ENCODE results near the gene SUPT6H. TPM values are rescaled to one million over a fixed set of nuclear protein-coding genes. Genes with fewer than 3 reads are reported as not detected.

The SUPT6H gene
- total and polyA plus RNA-seq, 9 of the 15 experiments (the other 6 are each of a cell fraction or from before 2014, with no cell fraction given), result 1.7 to 77.7 (median 49.2) TPM

DNA sequence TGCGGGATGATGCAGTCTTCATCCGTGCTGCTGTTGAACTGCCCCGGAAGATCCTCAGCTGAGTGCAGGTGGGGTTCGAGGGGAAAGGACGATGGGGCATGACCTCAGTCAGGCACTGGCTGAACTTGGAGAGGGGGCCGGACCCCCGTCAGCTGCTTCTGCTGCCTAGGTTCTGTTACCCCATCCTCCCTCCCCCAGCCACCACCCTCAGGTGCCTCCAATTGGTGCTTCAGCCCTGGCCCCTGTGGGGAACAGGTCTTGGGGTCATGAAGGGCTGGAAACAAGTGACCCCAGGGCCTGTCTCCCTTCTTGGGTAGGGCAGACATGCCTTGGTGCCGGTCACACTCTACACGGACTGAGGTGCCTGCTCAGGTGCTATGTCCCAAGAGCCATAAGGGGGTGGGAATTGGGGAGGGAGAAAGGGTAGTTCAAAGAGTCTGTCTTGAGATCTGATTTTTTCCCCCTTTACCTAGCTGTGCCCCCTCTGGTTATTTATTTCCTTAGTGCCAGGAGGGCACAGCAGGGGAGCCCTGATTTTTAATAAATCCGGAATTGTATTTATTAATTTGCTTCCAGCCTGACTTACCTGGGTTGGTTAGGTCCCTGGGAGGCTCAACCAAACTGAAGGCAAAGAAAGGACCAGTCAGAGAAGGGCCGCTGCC, 87.6 kb downstream of the SUPT6H start:
- ChIA-PET CTCF (ENCODE audit: low intra/inter-chr PET ratio) (interaction anchor here (1.1 to 6.8 kb wide), 6 partner anchors 14 to 153 kb away, joined by 3 to 117 read pairs (median 6); partner anchors contain the start of genes DHRS13, NEK8 and TLCD1), POLR2A (interaction anchor here (0.6 to 17.4 kb wide), 18 partner anchors 9 to 202 kb away, joined by 3 to 367 read pairs (median 4); partner anchors contain the start of genes NEK8, PHF12, RPL23A and TLCD1)
- Histone ChIP-seq H3K9ac (ENCODE audit: insufficient read depth in 1 of 2, low read depth in 2 of 2, low read length in 2 of 2) (peak overlapping the region in 1 of 2 experiments; percentile 37; a peak in 1 of 4 replicates), H4K20me1 (replicated peaks; ENCODE audit: control insufficient read depth, insufficient read depth, low read length) (peaks cover 24% of the 10 kb centered on the region), H3K79me2 (ENCODE audit: control insufficient read depth, insufficient read depth, low read length) (peaks cover 54% of the 10 kb centered on the region), H3K27me3 (ENCODE audit: control insufficient read depth in 2 of 2, insufficient read depth in 2 of 2, low read length in 2 of 2) (no peaks in the 10 kb centered on the region), H3K4me3 (no peak overlapping the region), H3K27ac (ENCODE audit: extremely low read depth, low read depth, low read length) (no peak overlapping the region), H2AFZ (ENCODE audit: low read depth, low read length) (no peak overlapping the region), H3K36me3 (ENCODE audit: control insufficient read depth, insufficient read depth, low read length) (peaks cover 75% of the 10 kb centered on the region), H3K4me1 (replicated peaks in 1 of 2; ENCODE audit: control insufficient read depth in 2 of 2, insufficient read depth in 2 of 2, low read length in 2 of 2) (peaks cover 20 to 43% of the 10 kb centered on the region in 2 experiments), H3K4me2 (ENCODE audit: insufficient read depth, low read length) (no peak overlapping the region), H3K9me1 (ENCODE audit: control insufficient read depth, insufficient read depth, low read length) (no peaks in the 10 kb centered on the region), H3K9me3 (replicated peaks; ENCODE audit: control insufficient read depth, insufficient read depth, low read depth, low read length) (no peaks in the 10 kb centered on the region)
- in situ Hi-C loops (cut with MboI) (no loop called here), intact Hi-C loops (cut with micrococcal nuclease) (loop anchor here (1.0 kb wide), 1 partner anchor 22 kb away; no protein-coding TSS in a partner anchor)
- 59% methylated on average over 11 of the region's 11 CpGs for WGBS (ENCODE audit: insufficient coverage, low coverage, missing lambda C conversion rate)
- ATAC-seq, result peak; percentile 2
- no TSS peak for BruUV-seq (replicated peaks)
- no peak for DNase-seq (ENCODE audit: extremely low read depth in 1 of 4, low spot score in 3 of 4)
- no peak for FAIRE-seq
- peak; percentile 49; the same call in 1 of the 2 replicates for TF ChIP-seq ZBTB7A (IDR thresholded peaks at IDR 0.05; ENCODE audit: borderline replicate concordance, control insufficient read depth, low read depth, low read length)
- peak; percentile 17 for TF ChIP-seq SMAD1 (IDR thresholded peaks at IDR 0.05; ENCODE audit: low read depth, low read length, partially characterized antibody)
- TF ChIP-seq, protein P1, sequence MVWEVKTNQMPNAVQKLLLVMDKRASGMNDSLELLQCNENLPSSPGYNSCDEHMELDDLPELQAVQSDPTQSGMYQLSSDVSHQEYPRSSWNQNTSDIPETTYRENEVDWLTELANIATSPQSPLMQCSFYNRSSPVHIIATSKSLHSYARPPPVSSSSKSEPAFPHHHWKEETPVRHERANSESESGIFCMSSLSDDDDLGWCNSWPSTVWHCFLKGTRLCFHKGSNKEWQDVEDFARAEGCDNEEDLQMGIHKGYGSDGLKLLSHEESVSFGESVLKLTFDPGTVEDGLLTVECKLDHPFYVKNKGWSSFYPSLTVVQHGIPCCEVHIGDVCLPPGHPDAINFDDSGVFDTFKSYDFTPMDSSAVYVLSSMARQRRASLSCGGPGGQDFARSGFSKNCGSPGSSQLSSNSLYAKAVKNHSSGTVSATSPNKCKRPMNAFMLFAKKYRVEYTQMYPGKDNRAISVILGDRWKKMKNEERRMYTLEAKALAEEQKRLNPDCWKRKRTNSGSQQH (CRISPR knock-in tag; IDR thresholded peaks at IDR 0.05), result no peak
- TF ChIP-seq ZNF184 (CRISPR knock-in tag; IDR thresholded peaks at IDR 0.05), result no peak
- TF ChIP-seq HNRNPLL (IDR thresholded peaks at IDR 0.05; ENCODE audit: low read depth, low read length, poor library complexity, severe bottlenecking), result peak; percentile 5
- peak; percentile 13; the same call in 1 of the 2 replicates for TF ChIP-seq RBFOX2 (IDR thresholded peaks at IDR 0.05; ENCODE audit: low read depth, low read length)
- TF ChIP-seq, protein P2, sequence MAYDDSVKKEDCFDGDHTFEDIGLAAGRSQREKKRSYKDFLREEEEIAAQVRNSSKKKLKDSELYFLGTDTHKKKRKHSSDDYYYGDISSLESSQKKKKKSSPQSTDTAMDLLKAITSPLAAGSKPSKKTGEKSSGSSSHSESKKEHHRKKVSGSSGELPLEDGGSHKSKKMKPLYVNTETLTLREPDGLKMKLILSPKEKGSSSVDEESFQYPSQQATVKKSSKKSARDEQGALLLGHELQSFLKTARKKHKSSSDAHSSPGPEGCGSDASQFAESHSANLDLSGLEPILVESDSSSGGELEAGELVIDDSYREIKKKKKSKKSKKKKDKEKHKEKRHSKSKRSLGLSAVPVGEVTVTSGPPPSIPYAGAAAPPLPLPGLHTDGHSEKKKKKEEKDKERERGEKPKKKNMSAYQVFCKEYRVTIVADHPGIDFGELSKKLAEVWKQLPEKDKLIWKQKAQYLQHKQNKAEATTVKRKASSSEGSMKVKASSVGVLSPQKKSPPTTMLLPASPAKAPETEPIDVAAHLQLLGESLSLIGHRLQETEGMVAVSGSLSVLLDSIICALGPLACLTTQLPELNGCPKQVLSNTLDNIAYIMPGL (CRISPR knock-in tag; IDR thresholded peaks at IDR 0.05), result no peak
- TF ChIP-seq HSF4 (CRISPR knock-in tag; IDR thresholded peaks at IDR 0.05; ENCODE audit: borderline replicate concordance), result no peak
- TF ChIP-seq TEAD2 (tag; IDR thresholded peaks at IDR 0.05), result no peak
- TF ChIP-seq ZNF146 (CRISPR knock-in tag; IDR thresholded peaks at IDR 0.05; ENCODE audit: unreplicated experiment), result no peak
- TF ChIP-seq ZNF583 (CRISPR knock-in tag; IDR thresholded peaks at IDR 0.05), result no peak
- TF ChIP-seq, protein P3, sequence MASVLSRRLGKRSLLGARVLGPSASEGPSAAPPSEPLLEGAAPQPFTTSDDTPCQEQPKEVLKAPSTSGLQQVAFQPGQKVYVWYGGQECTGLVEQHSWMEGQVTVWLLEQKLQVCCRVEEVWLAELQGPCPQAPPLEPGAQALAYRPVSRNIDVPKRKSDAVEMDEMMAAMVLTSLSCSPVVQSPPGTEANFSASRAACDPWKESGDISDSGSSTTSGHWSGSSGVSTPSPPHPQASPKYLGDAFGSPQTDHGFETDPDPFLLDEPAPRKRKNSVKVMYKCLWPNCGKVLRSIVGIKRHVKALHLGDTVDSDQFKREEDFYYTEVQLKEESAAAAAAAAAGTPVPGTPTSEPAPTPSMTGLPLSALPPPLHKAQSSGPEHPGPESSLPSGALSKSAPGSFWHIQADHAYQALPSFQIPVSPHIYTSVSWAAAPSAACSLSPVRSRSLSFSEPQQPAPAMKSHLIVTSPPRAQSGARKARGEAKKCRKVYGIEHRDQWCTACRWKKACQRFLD (CRISPR knock-in tag; IDR thresholded peaks at IDR 0.05), result 0 out of 2 replicates have a peak, but pooled peaks have one; percentile 13
- TF ChIP-seq, protein P4, sequence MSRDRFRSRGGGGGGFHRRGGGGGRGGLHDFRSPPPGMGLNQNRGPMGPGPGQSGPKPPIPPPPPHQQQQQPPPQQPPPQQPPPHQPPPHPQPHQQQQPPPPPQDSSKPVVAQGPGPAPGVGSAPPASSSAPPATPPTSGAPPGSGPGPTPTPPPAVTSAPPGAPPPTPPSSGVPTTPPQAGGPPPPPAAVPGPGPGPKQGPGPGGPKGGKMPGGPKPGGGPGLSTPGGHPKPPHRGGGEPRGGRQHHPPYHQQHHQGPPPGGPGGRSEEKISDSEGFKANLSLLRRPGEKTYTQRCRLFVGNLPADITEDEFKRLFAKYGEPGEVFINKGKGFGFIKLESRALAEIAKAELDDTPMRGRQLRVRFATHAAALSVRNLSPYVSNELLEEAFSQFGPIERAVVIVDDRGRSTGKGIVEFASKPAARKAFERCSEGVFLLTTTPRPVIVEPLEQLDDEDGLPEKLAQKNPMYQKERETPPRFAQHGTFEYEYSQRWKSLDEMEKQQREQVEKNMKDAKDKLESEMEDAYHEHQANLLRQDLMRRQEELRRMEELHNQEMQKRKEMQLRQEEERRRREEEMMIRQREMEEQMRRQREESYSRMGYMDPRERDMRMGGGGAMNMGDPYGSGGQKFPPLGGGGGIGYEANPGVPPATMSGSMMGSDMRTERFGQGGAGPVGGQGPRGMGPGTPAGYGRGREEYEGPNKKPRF (IDR thresholded peaks at IDR 0.05; ENCODE audit: low read depth, low read length), result no peak
- TF ChIP-seq POLR3A (IDR thresholded peaks at IDR 0.05; ENCODE audit: borderline replicate concordance, extremely low read depth, insufficient read depth, insufficient read length), result no peak

All from K562 (cell line).